ENCODE measurements around the gene TNNT3. TPM values are rescaled to one million over a fixed set of nuclear protein-coding genes. Genes with fewer than 3 reads are reported as not detected.
A peak's percentile ranks its signal among the peaks of the same experiment; 100 is the strongest.
"Not testable (repeated sequence)": the region's sequence is repeated elsewhere in the genome, so short reads cannot be mapped to it uniquely, and the experiment has no call there.

The TNNT3 gene
- total RNA-seq, 1 donor, result not detected

DNA sequence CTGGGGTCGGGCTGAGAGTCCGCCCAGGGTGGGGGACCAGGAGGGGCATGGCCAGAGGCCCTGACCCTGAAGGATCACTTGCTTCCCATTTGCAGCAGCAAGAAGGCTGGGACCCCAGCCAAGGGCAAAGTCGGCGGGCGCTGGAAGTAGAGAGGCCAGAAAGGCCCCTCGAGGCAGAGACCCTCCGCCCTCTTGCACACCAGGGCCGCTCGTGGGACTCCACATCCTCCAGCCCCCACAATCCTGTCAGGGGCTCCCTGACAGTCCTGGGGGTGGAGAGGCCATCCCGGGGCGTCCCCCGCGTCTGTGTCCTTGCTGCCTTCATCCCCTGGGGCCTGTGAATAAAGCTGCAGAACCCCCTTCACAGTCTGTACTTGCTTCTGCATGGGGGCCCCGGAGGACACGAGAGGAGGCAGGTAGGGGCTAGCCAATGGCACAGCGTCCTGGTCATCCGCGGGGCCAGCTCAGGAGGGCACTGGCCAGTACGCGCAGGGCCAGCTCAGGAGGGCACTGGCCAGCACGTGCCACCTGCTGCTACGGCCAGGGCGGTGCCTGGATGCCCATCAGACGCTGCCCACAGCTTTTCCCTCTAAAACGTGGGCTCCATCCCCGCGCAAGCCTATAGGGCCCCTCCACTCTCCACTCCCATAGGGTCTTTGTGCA, 19.0 kb downstream of the TNNT3 start:
- TF ChIP-seq, protein P1, sequence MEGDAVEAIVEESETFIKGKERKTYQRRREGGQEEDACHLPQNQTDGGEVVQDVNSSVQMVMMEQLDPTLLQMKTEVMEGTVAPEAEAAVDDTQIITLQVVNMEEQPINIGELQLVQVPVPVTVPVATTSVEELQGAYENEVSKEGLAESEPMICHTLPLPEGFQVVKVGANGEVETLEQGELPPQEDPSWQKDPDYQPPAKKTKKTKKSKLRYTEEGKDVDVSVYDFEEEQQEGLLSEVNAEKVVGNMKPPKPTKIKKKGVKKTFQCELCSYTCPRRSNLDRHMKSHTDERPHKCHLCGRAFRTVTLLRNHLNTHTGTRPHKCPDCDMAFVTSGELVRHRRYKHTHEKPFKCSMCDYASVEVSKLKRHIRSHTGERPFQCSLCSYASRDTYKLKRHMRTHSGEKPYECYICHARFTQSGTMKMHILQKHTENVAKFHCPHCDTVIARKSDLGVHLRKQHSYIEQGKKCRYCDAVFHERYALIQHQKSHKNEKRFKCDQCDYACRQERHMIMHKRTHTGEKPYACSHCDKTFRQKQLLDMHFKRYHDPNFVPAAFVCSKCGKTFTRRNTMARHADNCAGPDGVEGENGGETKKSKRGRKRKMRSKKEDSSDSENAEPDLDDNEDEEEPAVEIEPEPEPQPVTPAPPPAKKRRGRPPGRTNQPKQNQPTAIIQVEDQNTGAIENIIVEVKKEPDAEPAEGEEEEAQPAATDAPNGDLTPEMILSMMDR (IDR thresholded peaks at IDR 0.05; ENCODE audit: extremely low read depth, low read depth, low read length), result no peak
- no peaks in the 10 kb centered on the region for H3K27me3 ChIP-seq (ENCODE audit: insufficient read depth, low read length)
- H3K4me1 ChIP-seq (ENCODE audit: insufficient read depth, low read length), result peaks cover 1% of the 10 kb centered on the region
- H3K4me2 ChIP-seq (ENCODE audit: insufficient read depth, low read length), result no peak overlapping the region
- no peaks in the 10 kb centered on the region for H3K9me3 ChIP-seq (ENCODE audit: low read depth, low read length)
- H3K27ac ChIP-seq (ENCODE audit: low read depth, low read length), result no peak overlapping the region
- no peaks in the 10 kb centered on the region for H3K79me2 ChIP-seq (ENCODE audit: insufficient read depth, low read length)
- peak; percentile 41 for DNase-seq (ENCODE audit: insufficient read length, low spot score, missing footprints)
- H3K36me3 ChIP-seq (ENCODE audit: insufficient read depth, low read length), result no peaks in the 10 kb centered on the region
- H4K20me1 ChIP-seq (ENCODE audit: insufficient read depth, low read length), result no peaks in the 10 kb centered on the region
- H2AFZ ChIP-seq (ENCODE audit: low read length), result no peak overlapping the region
- H3K4me3 ChIP-seq (ENCODE audit: insufficient read depth, low read length), result no peak overlapping the region

DNA sequence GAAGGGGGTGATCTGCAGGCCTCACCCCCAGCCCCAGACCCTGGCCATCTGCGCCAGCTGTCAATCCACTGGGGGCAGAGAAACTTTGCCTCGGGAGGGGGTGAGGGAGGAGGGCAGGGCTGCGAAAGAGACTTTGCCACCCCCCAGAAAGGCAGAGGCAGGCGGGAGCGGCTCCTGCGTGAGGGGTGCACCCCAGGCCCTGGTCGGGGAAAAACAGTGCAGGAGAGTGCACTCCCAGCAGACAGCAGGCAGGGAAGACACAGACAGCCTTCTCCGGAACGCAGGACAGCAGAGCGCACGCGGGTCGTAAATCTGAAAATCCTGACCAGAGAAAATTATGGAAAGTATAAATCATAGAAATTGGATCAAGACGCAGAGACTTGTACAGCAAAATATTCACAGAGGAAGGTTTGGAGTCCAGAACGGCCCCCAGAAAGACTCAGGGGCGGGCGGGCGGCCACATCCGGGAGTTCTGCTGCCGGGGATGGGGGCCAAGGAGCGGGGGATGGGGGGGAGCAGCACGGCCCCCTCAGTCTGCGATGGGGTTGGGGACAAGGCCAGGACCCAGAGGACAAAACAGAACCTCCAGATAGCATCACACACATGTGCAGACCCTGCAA, 19.6 kb downstream of the TNNT3 start:
- Histone ChIP-seq H4K20me1 (ENCODE audit: insufficient read depth, low read length) (no peaks in the 10 kb centered on the region), H3K4me2 (ENCODE audit: insufficient read depth, low read length) (no peak overlapping the region), H3K4me3 (ENCODE audit: insufficient read depth, low read length) (no peak overlapping the region), H3K36me3 (ENCODE audit: insufficient read depth, low read length) (no peaks in the 10 kb centered on the region), H3K79me2 (ENCODE audit: insufficient read depth, low read length) (no peaks in the 10 kb centered on the region), H3K9me3 (ENCODE audit: low read depth, low read length) (no peaks in the 10 kb centered on the region), H3K4me1 (ENCODE audit: insufficient read depth, low read length) (peaks cover 7% of the 10 kb centered on the region), H3K27me3 (ENCODE audit: insufficient read depth, low read length) (no peaks in the 10 kb centered on the region), H2AFZ (ENCODE audit: low read length) (no peak overlapping the region), H3K27ac (ENCODE audit: low read depth, low read length) (no peak overlapping the region)
- peak; percentile 90 for DNase-seq (ENCODE audit: insufficient read length, low spot score, missing footprints)
- TF ChIP-seq, protein P1 (IDR thresholded peaks at IDR 0.05; ENCODE audit: extremely low read depth, low read depth, low read length), result no peak

DNA sequence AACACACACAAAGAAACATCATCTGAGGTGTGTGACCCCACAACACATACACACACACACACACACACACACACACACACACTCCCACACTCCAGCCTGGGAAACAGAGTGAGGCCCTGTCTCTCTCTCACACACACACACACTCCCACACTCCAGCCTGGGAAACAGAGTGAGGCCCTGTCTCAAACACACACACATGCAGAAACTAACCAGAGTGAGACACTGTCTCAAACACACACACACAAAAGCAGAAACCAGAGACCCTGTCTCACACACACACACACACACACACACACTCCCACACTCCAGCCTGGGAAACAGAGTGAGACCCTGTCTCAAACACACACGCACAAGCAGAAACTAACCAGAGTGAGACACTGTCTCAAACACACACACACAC, 20.3 kb downstream of the TNNT3 start:
- not testable (repeated sequence) for H3K27ac ChIP-seq (ENCODE audit: low read depth, low read length); H3K9me3 ChIP-seq (ENCODE audit: low read depth, low read length); H2AFZ ChIP-seq (ENCODE audit: low read length); H3K36me3 ChIP-seq (ENCODE audit: insufficient read depth, low read length); H3K27me3 ChIP-seq (ENCODE audit: insufficient read depth, low read length); H3K79me2 ChIP-seq (ENCODE audit: insufficient read depth, low read length); H3K4me2 ChIP-seq (ENCODE audit: insufficient read depth, low read length); H3K4me3 ChIP-seq (ENCODE audit: insufficient read depth, low read length); DNase-seq (ENCODE audit: insufficient read length, low spot score, missing footprints); H4K20me1 ChIP-seq (ENCODE audit: insufficient read depth, low read length)
- H3K4me1 ChIP-seq (ENCODE audit: insufficient read depth, low read length), result peaks cover 10% of the 10 kb centered on the region

DNA sequence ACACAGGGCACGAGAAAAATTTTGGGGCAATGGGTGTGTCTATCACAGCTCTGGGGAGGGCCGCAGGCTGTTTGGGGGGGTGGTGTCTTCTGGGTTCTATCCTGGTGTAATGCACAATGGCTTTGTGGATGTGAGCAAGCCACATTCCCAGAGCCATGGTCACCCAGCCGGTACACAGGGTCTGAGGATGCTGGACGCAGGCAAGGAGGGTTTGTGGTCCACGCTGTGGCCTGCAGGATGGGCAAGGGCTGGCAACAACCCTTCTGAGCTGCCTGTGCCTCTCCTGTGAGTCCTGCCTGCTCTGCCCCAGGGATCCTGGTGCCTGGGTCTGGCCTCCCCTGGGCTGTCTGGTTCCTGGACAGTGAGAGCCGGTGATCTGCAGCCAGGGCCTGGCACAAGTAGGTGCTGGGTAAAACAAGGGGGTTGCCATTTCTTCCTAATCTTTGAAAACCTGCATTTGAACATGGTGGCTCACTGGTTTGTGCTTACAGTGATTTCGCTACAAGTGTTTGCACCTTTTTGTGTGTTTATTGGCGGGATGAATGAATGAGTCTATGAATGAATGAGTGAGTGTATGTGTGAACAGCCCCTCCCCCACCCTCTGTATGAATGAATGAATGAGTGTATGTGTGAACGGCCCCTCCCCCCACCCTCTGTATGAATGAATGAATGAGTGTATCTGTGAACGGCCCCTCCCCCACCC, 23.2 kb downstream of the TNNT3 start:
- Histone ChIP-seq H3K4me1 (ENCODE audit: insufficient read depth, low read length) (peaks cover 10% of the 10 kb centered on the region), H4K20me1 (ENCODE audit: insufficient read depth, low read length) (no peaks in the 10 kb centered on the region), H3K36me3 (ENCODE audit: insufficient read depth, low read length) (no peaks in the 10 kb centered on the region), H3K4me3 (ENCODE audit: insufficient read depth, low read length) (no peak overlapping the region), H3K27ac (ENCODE audit: low read depth, low read length) (no peak overlapping the region), H3K9me3 (ENCODE audit: low read depth, low read length) (no peaks in the 10 kb centered on the region), H2AFZ (ENCODE audit: low read length) (no peak overlapping the region), H3K4me2 (ENCODE audit: insufficient read depth, low read length) (no peak overlapping the region), H3K79me2 (ENCODE audit: insufficient read depth, low read length) (no peaks in the 10 kb centered on the region), H3K27me3 (ENCODE audit: insufficient read depth, low read length) (no peaks in the 10 kb centered on the region)
- TF ChIP-seq, protein P1 (IDR thresholded peaks at IDR 0.05; ENCODE audit: extremely low read depth, low read depth, low read length), result no peak
- peak; percentile 27 for DNase-seq (ENCODE audit: insufficient read length, low spot score, missing footprints)
